ENCODE results near the gene PALM. TPM values are rescaled to one million over a fixed set of nuclear protein-coding genes. Genes with fewer than 3 reads are reported as not detected.

The PALM gene
- total and polyA plus RNA-seq, 10 of the 15 experiments (the other 5 are each of a cell fraction or from before 2014, with no cell fraction given), result 0.09 to 0.95 (median 0.23) TPM; not detected in 2

DNA sequence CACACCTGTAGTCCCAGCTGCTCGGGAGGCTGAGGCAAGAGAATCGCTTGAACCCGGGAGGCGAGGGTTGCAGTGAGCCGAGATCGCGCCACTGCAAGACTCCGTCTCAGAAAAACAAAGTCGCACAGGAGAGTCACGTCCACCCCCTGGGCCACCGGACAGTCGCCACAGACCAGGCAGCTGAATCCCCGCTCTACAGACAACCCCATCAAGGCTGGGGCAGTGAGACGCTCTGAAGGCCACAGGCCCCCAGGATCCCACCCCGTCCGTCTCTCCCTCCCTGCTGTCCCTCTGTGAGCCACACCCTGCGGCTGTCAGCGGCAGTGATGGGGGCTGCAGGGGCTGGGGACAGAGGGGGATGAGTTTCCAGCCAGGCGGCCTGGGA, 73.1 kb downstream of the PALM start:
- ChIA-PET SMC1A (ENCODE audit: uncharacterized antibody, unreplicated experiment) (no interaction called here), POLR2A (no interaction called here), CTCF (no interaction called here), RAD21 (ENCODE audit: unreplicated experiment) (no interaction called here)
- H3K4me2 ChIP-seq (ENCODE audit: control insufficient read depth, insufficient read depth), result no peak overlapping the region
- no peak overlapping the region for H2AFZ ChIP-seq (ENCODE audit: control insufficient read depth, low read depth, low read length)
- in situ Hi-C loops (cut with MboI) (no loop called here), intact Hi-C loops (cut with micrococcal nuclease; ENCODE audit: unreplicated experiment) (no loop called here)
- no peak for ATAC-seq
- H3K9me3 ChIP-seq (replicated peaks; ENCODE audit: control insufficient read depth, insufficient read depth, low read length), result no peaks in the 10 kb centered on the region
- no peaks in the 10 kb centered on the region for H4K20me1 ChIP-seq (ENCODE audit: control insufficient read depth, insufficient read depth)
- no peaks in the 10 kb centered on the region for H3K36me3 ChIP-seq (ENCODE audit: control insufficient read depth in 2 of 2, insufficient read depth in 2 of 2, low read length in 1 of 2)
- 74% methylated on average over 17 of the region's 19 CpGs for WGBS (ENCODE audit: insufficient coverage, insufficient replicate concordance, low lambda C conversion rate, missing lambda C conversion rate)
- BruUV-seq (replicated peaks), result no TSS peak
- DNase-seq (ENCODE audit: low read depth, low spot score), result no peak
- FAIRE-seq, result no peak
- no peak overlapping the region for H3K9ac ChIP-seq (ENCODE audit: control insufficient read depth, insufficient read depth, low read length)
- no peak overlapping the region for H3K4me3 ChIP-seq
- no peaks in the 10 kb centered on the region for H3K79me2 ChIP-seq (ENCODE audit: control insufficient read depth, insufficient read depth, low read length)
- TF ChIP-seq NRF1 (conservative IDR thresholded peaks at IDR 0.05; ENCODE audit: low read depth, low read length) (no peak), GABPA (IDR thresholded peaks at IDR 0.05; ENCODE audit: low read depth) (no peak), IKZF2 (IDR thresholded peaks at IDR 0.05) (no peak), NFIC (IDR thresholded peaks at IDR 0.05; ENCODE audit: low read depth, low read length) (no peak), SREBF2 (IDR thresholded peaks at IDR 0.05; ENCODE audit: low read length) (no peak), ZNF622 (IDR thresholded peaks at IDR 0.05) (no peak), SIX5 (IDR thresholded peaks at IDR 0.05; ENCODE audit: low read depth, low read length, severe bottlenecking) (no peak), STAT1 (conservative IDR thresholded peaks at IDR 0.05) (no peak), MEF2A (IDR thresholded peaks at IDR 0.05; ENCODE audit: insufficient read depth, low read depth, low read length) (no peak), EED (IDR thresholded peaks at IDR 0.05; ENCODE audit: low read depth) (no peak)
- TF ChIP-seq, protein P1, sequence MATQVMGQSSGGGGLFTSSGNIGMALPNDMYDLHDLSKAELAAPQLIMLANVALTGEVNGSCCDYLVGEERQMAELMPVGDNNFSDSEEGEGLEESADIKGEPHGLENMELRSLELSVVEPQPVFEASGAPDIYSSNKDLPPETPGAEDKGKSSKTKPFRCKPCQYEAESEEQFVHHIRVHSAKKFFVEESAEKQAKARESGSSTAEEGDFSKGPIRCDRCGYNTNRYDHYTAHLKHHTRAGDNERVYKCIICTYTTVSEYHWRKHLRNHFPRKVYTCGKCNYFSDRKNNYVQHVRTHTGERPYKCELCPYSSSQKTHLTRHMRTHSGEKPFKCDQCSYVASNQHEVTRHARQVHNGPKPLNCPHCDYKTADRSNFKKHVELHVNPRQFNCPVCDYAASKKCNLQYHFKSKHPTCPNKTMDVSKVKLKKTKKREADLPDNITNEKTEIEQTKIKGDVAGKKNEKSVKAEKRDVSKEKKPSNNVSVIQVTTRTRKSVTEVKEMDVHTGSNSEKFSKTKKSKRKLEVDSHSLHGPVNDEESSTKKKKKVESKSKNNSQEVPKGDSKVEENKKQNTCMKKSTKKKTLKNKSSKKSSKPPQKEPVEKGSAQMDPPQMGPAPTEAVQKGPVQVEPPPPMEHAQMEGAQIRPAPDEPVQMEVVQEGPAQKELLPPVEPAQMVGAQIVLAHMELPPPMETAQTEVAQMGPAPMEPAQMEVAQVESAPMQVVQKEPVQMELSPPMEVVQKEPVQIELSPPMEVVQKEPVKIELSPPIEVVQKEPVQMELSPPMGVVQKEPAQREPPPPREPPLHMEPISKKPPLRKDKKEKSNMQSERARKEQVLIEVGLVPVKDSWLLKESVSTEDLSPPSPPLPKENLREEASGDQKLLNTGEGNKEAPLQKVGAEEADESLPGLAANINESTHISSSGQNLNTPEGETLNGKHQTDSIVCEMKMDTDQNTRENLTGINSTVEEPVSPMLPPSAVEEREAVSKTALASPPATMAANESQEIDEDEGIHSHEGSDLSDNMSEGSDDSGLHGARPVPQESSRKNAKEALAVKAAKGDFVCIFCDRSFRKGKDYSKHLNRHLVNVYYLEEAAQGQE (IDR thresholded peaks at IDR 0.05; ENCODE audit: low read depth, low read length), result no peak
- TF ChIP-seq, protein P2, sequence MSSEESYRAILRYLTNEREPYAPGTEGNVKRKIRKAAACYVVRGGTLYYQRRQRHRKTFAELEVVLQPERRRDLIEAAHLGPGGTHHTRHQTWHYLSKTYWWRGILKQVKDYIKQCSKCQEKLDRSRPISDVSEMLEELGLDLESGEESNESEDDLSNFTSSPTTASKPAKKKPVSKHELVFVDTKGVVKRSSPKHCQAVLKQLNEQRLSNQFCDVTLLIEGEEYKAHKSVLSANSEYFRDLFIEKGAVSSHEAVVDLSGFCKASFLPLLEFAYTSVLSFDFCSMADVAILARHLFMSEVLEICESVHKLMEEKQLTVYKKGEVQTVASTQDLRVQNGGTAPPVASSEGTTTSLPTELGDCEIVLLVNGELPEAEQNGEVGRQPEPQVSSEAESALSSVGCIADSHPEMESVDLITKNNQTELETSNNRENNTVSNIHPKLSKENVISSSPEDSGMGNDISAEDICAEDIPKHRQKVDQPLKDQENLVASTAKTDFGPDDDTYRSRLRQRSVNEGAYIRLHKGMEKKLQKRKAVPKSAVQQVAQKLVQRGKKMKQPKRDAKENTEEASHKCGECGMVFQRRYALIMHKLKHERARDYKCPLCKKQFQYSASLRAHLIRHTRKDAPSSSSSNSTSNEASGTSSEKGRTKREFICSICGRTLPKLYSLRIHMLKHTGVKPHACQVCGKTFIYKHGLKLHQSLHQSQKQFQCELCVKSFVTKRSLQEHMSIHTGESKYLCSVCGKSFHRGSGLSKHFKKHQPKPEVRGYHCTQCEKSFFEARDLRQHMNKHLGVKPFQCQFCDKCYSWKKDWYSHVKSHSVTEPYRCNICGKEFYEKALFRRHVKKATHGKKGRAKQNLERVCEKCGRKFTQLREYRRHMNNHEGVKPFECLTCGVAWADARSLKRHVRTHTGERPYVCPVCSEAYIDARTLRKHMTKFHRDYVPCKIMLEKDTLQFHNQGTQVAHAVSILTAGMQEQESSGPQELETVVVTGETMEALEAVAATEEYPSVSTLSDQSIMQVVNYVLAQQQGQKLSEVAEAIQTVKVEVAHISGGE (CRISPR knock-in tag; IDR thresholded peaks at IDR 0.05), result no peak
- H3K4me1 ChIP-seq (ENCODE audit: control insufficient read depth, insufficient read depth, low read length), result no peaks in the 10 kb centered on the region
- no peak overlapping the region for H3K27ac ChIP-seq (ENCODE audit: control insufficient read depth, insufficient read depth)
- H3K27me3 ChIP-seq (replicated peaks in 1 of 2; ENCODE audit: control insufficient read depth in 2 of 2, insufficient read depth in 2 of 2, low read length in 1 of 2), result no peaks in the 10 kb centered on the region
